ENCODE data around the gene OPN5. TPM values are rescaled to one million over a fixed set of nuclear protein-coding genes. Genes with fewer than 3 reads are reported as not detected.

OPN5 gene
- total and polyA plus RNA-seq, 2 experiments from 2014 or later, result not detected

GRCh38 chr6:47785182-47785581 is 3.4 kb downstream of the OPN5 start:
- H3K27ac Mint-ChIP-seq, result no peak overlapping the region
- H3K4me1 ChIP-seq (ENCODE audit: insufficient read depth), result peaks cover 16% of the 10 kb centered on the region
- H3K4me3 Mint-ChIP-seq, result no peak overlapping the region
- H3K27me3 Mint-ChIP-seq (ENCODE audit: insufficient read depth, low read depth, poor library complexity), result peaks cover 20% of the 10 kb centered on the region
- H3K36me3 ChIP-seq (ENCODE audit: insufficient read depth), result no peaks in the 10 kb centered on the region
- H3K79me2 ChIP-seq (replicated peaks; ENCODE audit: insufficient read depth), result no peaks in the 10 kb centered on the region
- peaks cover 19% of the 10 kb centered on the region for H3K27me3 ChIP-seq (ENCODE audit: insufficient read depth)
- H3K4me1 Mint-ChIP-seq, result peaks cover 30% of the 10 kb centered on the region
- H4K20me1 ChIP-seq (replicated peaks; ENCODE audit: insufficient read depth), result no peaks in the 10 kb centered on the region
- H3K9me3 Mint-ChIP-seq, result no peaks in the 10 kb centered on the region
- H3K27ac ChIP-seq (ENCODE audit: low read depth), result no peak overlapping the region
- H3K36me3 Mint-ChIP-seq (ENCODE audit: low read depth), result no peaks in the 10 kb centered on the region
- DNase-seq (ENCODE audit: low spot score) (no peak), ATAC-seq (no peak)
- TF ChIP-seq, protein P1, sequence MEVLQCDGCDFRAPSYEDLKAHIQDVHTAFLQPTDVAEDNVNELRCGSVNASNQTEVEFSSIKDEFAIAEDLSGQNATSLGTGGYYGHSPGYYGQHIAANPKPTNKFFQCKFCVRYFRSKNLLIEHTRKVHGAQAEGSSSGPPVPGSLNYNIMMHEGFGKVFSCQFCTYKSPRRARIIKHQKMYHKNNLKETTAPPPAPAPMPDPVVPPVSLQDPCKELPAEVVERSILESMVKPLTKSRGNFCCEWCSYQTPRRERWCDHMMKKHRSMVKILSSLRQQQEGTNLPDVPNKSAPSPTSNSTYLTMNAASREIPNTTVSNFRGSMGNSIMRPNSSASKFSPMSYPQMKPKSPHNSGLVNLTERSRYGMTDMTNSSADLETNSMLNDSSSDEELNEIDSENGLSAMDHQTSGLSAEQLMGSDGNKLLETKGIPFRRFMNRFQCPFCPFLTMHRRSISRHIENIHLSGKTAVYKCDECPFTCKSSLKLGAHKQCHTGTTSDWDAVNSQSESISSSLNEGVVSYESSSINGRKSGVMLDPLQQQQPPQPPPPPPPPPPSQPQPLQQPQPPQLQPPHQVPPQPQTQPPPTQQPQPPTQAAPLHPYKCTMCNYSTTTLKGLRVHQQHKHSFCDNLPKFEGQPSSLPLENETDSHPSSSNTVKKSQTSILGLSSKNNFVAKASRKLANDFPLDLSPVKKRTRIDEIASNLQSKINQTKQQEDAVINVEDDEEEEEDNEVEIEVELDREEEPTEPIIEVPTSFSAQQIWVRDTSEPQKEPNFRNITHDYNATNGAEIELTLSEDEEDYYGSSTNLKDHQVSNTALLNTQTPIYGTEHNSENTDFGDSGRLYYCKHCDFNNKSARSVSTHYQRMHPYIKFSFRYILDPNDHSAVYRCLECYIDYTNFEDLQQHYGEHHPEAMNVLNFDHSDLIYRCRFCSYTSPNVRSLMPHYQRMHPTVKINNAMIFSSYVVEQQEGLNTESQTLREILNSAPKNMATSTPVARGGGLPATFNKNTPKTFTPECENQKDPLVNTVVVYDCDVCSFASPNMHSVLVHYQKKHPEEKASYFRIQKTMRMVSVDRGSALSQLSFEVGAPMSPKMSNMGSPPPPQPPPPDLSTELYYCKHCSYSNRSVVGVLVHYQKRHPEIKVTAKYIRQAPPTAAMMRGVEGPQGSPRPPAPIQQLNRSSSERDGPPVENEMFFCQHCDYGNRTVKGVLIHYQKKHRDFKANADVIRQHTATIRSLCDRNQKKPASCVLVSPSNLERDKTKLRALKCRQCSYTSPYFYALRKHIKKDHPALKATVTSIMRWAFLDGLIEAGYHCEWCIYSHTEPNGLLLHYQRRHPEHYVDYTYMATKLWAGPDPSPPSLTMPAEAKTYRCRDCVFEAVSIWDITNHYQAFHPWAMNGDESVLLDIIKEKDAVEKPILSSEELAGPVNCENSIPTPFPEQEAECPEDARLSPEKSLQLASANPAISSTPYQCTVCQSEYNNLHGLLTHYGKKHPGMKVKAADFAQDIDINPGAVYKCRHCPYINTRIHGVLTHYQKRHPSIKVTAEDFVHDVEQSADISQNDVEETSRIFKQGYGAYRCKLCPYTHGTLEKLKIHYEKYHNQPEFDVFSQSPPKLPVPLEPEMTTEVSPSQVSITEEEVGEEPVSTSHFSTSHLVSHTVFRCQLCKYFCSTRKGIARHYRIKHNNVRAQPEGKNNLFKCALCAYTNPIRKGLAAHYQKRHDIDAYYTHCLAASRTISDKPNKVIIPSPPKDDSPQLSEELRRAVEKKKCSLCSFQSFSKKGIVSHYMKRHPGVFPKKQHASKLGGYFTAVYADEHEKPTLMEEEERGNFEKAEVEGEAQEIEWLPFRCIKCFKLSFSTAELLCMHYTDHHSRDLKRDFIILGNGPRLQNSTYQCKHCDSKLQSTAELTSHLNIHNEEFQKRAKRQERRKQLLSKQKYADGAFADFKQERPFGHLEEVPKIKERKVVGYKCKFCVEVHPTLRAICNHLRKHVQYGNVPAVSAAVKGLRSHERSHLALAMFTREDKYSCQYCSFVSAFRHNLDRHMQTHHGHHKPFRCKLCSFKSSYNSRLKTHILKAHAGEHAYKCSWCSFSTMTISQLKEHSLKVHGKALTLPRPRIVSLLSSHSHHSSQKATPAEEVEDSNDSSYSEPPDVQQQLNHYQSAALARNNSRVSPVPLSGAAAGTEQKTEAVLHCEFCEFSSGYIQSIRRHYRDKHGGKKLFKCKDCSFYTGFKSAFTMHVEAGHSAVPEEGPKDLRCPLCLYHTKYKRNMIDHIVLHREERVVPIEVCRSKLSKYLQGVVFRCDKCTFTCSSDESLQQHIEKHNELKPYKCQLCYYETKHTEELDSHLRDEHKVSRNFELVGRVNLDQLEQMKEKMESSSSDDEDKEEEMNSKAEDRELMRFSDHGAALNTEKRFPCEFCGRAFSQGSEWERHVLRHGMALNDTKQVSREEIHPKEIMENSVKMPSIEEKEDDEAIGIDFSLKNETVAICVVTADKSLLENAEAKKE (CRISPR knock-in tag; IDR thresholded peaks at IDR 0.05), result no peak
- TF ChIP-seq ETS1 (IDR thresholded peaks at IDR 0.05) (no peak), CREB1 (CRISPR knock-in tag; IDR thresholded peaks at IDR 0.05; ENCODE audit: low read depth) (no peak), JUNB (IDR thresholded peaks at IDR 0.05; ENCODE audit: unreplicated experiment) (no peak), ZNF331 (CRISPR knock-in tag; IDR thresholded peaks at IDR 0.05; ENCODE audit: low read depth) (no peak)
- TF ChIP-seq, protein P2, sequence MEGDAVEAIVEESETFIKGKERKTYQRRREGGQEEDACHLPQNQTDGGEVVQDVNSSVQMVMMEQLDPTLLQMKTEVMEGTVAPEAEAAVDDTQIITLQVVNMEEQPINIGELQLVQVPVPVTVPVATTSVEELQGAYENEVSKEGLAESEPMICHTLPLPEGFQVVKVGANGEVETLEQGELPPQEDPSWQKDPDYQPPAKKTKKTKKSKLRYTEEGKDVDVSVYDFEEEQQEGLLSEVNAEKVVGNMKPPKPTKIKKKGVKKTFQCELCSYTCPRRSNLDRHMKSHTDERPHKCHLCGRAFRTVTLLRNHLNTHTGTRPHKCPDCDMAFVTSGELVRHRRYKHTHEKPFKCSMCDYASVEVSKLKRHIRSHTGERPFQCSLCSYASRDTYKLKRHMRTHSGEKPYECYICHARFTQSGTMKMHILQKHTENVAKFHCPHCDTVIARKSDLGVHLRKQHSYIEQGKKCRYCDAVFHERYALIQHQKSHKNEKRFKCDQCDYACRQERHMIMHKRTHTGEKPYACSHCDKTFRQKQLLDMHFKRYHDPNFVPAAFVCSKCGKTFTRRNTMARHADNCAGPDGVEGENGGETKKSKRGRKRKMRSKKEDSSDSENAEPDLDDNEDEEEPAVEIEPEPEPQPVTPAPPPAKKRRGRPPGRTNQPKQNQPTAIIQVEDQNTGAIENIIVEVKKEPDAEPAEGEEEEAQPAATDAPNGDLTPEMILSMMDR (conservative IDR thresholded peaks at IDR 0.05; ENCODE audit: low read depth in 2 of 2), result no peak
- H3K4me3 ChIP-seq, result no peak overlapping the region
- no peaks in the 10 kb centered on the region for H3F3A ChIP-seq (replicated peaks; ENCODE audit: low read depth)
- H3K4me2 ChIP-seq, result no peak overlapping the region
- no peaks in the 10 kb centered on the region for H3K9me2 ChIP-seq (ENCODE audit: insufficient read depth)
- H2AFZ ChIP-seq, result no peak overlapping the region

Measured in GM23338 (cell line).